Renal pelvis (tissue), 4 donors: ENCODE measurements around the gene ECI2. TPM values are rescaled to one million over a fixed set of nuclear protein-coding genes. Genes with fewer than 3 reads are reported as not detected.

Source experiments
- DNase-seq: peaks from one replicate; pipeline ENCODE4 v3.0.0-alpha.2; 2013
- polyA plus RNA-seq, 3 donors: library from polyadenylated mRNA; unstranded; fragments of 120-200 nt; gene quantifications; one replicate each; pipeline ENCODE4 v1.2.1, GENCODE V29; 2013; ENCODE audit not compliant: insufficient read length in 3 of 3

The ECI2 gene
- polyA plus RNA-seq, 3 donors: 98.5 to 104 (median 102) TPM

GRCh38 chr6:4163408-4164116, 28.2 kb upstream of the ECI2 start:
- no peak for DNase-seq

GRCh38 chr6:4162370-4162769, 27.0 kb upstream of the ECI2 start:
- DNase-seq: no peak

GRCh38 chr6:4159491-4159890, 24.1 kb upstream of the ECI2 start:
- no peak for DNase-seq

GRCh38 chr6:4157506-4157905, 22.1 kb upstream of the ECI2 start:
- no peak for DNase-seq

- DNase-seq: peak; percentile 82
These were observed 20.6 kb upstream of the ECI2 start for GRCh38 chr6:4155848-4156466.

GRCh38 chr6:4153514-4153985, 18.2 kb upstream of the ECI2 start:
- DNase-seq: no peak

- DNase-seq: no peak
These were observed 9.7 kb upstream of the ECI2 start for GRCh38 chr6:4145083-4145482.

- DNase-seq: no peak
These were observed 3.9 kb upstream of the ECI2 start for GRCh38 chr6:4139272-4139671.

- no peak for DNase-seq
These were observed 2.8 kb upstream of the ECI2 start for GRCh38 chr6:4138186-4138585.

GRCh38 chr6:4136354-4136831, 1.0 kb upstream of the ECI2 start:
- DNase-seq: no peak

- peak; percentile 93 for DNase-seq
These were observed 434 bp upstream of the ECI2 start for GRCh38 chr6:4135665-4136353.

GRCh38 chr6:4133941-4134838, 1.2 kb downstream of the ECI2 start:
- DNase-seq: no peak

- DNase-seq: no peak
These were observed 4.9 kb downstream of the ECI2 start for GRCh38 chr6:4130357-4130987.

- DNase-seq: no peak
These were observed 5.9 kb downstream of the ECI2 start for GRCh38 chr6:4129446-4129845.

- no peak for DNase-seq
These were observed 6.6 kb downstream of the ECI2 start for GRCh38 chr6:4128748-4129147.

- DNase-seq: no peak
These were observed 7.3 kb downstream of the ECI2 start for GRCh38 chr6:4128072-4128471.

- no peak for DNase-seq
These were observed 9.2 kb downstream of the ECI2 start for GRCh38 chr6:4125933-4126864.

GRCh38 chr6:4125500-4125899, 9.9 kb downstream of the ECI2 start:
- no peak for DNase-seq

- no peak for DNase-seq
These were observed 11.0 kb downstream of the ECI2 start for GRCh38 chr6:4124351-4124750.

GRCh38 chr6:4115741-4116140, 19.6 kb downstream of the ECI2 start:
- no peak for DNase-seq
